GM21723 (cell line): ENCODE results near the gene CNGA2.
"Not testable (repeated sequence)": the region's sequence is repeated elsewhere in the genome, so short reads cannot be mapped to it uniquely, and the experiment has no call there.

Experiments
- ATAC-seq: cut with Tn5 transposase; IDR thresholded peaks from one replicate; pipeline ENCODE4 v1.9.1; 2021; ENCODE audit warnings: mild to moderate bottlenecking, moderate library complexity; ENCODE audit not compliant: unreplicated experiment

Gene CNGA2

DNA sequence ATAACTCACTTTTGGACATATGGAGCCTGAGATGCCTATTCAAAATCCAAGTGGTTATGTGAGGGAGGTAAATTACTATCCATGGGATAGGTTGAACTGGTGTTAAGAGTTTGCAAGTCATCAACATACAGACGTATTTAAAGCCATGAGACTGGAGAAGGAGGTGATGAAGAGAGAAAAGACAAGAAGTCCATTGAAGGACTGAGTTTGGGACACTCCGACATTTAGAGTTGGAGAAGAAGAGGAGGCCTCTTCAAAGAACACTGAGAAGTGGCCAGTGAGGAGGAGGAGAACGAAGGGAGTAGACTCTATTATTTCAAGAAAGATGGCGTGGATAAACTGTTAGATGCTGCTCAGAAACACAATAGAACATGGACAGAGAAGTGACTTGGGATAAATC is at the start of gene CNGA2:
Gene CNGA2 (plus strand): TSS at position 301 of the 400 bp plus-strand sequence. CDS start 3,738 bp downstream, outside the sequence.
- ATAC-seq = no peak

DNA sequence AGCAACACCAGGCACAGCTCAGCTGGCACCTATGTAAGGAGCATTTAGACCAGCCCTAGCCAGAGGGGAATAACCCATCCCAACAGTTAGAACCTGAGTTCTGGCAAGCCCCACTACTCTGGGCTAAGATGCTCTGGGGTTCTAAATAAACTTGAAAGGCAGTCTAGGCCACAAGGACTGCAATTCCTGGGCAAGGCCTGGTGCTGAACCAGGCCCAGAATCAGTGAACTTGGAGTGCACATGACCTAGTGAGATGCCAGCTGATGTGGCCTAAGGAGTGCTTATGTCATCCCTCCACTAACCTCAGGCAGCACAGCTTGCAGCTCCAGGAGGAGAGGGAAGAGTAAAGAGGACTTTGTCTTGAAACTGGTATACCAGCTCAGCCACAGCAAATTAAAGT is 46.9 kb upstream of the CNGA2 start:
- no peak for ATAC-seq

DNA sequence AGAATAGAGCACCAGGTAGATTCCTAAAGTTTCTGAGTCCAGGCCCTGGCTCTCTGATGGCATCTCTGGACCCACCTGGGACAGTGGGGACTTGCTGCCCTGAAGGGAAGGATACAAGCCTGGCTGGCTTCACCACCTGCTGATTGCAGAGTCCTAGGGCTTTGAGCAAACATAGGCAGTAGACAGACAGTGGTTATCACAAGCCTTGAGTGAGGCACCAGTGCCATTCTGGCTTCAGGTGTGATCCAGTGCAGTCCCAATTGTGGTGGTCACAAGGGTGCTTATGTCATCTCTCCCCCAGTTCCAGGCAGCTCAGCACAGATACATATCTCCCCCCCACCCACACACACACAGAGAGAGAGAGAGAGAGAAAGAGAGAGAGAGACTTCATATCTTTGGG is 45.9 kb upstream of the CNGA2 start:
- no peak for ATAC-seq

DNA sequence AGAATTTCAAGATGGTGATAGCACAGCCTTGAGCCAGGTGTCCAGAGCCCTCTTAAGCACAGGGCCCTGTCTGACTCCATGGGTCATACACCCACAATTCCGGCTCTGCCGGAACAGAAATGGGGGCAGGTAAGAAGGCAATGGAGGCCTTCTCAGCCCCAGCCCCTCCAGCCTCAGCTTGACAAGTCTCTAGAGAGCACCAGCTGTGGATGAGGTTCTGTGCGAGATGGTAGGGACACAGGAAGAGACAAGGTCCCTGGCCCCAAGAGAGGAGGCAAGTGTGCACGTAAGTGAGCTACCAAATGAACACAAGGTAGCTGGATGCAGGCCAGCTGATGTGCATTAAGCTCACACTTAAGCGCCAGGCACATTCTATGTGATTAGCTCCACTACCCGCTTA is 41.7 kb upstream of the CNGA2 start:
- no peak for ATAC-seq

DNA sequence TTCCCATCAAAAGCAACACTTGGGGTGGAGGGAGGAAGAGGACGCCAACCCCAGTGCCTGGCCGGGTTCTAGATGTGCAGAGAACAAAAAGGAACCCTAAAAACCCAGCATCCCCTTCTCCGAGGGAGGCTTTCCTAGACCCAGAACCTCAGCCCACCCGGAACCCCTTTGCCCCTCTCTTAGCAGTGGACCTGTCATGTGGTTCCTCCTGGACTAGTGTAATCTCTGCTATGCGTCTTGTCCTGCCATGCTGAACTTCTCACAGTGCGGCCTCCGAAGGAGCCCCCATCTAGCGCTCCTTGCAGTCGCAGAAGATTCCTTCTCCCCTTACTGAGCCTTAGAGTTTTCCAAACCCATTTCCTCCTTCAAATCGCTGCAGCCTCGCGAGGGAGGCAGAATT is 40.4 kb upstream of the CNGA2 start:
- ATAC-seq = no peak

DNA sequence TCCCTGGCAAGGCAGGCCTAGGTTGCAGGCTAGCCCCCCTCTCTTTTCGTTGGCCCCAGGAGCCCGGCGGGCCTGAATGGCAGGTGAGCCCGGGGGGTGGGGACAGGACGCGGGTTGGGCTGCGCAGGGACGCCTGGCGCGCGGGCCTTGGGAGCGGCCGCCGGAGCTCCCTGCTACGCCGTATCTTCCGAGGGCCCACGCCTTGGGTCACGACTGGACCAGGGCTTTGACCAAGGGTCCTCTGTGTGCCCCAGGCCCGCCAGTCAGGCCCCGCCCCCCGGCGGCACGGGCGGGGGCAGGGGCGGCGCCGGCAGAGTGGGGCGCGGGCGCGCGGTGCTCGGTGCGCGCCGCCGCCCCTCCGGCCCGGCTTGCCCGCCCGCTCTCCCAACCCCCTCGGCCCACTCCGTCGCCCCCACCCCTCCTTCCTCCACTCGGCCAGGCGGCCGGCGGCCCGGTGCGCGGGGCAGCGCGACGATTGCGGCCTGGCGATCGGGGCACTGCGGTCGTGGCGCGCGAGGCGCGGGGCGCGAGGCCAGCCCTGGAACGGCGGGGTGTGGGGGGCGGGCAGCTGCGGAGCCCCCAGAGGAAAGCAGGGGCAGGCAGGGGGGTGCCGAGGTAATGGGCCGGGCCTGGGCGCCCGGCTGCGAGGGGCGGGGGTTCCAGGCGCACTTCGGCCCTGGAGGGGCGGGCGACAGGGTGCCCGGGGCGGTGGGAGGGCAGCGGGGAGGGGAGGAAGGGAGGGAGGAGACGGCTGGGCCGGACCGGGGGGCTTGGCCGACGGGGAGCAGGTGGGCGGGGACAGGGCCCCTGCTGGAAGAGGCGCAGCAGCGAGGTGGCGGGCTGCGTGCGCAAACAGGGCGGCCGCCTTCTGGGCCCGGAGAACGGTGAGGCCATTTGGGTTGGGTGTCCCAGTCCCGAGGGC is 39.6 kb upstream of the CNGA2 start, which contains the start of gene PRRG3:
Gene PRRG3 (plus strand): TSS at position 798 of the 922 bp plus-strand sequence. CDS start 3,357 bp downstream, outside the sequence.
- no peak for ATAC-seq

DNA sequence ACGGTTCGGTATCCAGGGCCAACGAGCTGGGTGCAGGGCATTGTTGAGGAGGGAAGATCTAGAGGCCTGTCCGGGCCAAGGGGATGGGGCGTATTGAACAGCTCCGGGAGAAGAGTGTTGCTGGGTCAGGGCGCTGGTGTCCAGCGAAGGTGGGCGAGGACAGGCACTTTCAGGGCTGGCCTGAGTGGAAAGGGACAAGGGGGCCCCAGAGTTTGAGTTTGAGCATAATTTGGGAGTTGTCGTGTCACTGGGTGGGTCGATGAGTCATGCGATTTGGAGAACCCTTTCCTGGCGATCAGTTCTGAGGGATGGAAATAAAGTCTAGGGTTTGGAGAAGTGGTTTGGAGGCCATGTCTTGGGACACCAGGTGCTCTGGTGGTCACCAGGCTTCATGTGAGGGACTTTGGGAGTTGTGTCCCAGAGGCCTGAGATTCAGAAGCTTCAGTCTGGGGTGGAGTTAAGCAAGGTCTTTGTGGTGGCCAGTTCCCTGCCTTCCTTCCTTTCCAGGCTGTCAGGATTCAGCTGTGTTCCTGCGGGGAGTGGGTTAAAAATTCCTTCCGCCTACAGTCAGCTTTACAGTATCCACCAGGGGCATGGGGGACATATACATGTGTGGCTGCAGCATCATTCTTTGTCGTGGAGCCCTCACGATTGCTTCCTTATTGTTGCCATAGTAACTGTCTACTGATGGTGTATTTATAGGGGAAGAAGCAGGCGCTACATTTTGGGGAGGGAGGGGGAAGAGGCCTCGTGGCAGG is 38.8 kb upstream of the CNGA2 start:
- ATAC-seq = no peak

DNA sequence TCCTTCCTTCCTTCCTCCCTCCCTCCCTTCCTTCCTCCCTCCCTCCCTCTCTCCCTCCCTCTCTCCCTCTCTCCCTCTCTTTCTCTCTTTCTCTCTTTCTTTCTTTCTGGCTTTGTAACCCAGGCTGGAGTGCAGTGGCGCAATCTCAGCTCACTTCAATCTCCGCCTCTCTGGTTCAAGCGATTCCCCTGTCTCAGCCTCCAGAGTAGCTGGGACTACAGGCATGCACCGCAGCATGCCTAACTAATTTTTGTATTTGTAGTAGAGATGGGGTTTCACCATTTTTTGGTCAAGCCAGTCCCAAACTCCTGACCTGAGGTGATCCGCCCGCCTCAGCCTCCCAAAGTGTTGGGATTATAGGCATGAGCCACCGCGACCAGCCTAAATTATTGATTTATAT is 37.5 kb upstream of the CNGA2 start:
- not testable (repeated sequence) for ATAC-seq

DNA sequence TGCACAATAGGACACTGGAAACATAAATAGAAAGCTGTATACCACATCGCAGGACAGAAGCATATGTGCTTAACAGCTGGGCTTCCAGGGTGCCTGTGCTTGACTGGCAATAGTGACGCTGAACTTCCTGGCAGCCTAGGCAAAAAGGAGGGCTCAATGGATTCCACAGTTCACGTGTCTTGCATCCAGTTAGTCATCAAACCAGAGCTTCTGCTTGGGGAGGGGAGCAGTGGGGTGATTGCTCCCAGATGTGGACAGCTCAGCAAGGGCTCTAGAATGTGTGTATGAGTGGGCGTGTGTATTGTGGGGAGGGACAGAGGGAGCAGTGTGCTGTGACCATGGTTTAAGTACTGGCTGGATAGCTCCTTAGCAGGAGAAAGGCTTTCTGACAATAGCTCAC is 37.0 kb upstream of the CNGA2 start:
- no peak for ATAC-seq

DNA sequence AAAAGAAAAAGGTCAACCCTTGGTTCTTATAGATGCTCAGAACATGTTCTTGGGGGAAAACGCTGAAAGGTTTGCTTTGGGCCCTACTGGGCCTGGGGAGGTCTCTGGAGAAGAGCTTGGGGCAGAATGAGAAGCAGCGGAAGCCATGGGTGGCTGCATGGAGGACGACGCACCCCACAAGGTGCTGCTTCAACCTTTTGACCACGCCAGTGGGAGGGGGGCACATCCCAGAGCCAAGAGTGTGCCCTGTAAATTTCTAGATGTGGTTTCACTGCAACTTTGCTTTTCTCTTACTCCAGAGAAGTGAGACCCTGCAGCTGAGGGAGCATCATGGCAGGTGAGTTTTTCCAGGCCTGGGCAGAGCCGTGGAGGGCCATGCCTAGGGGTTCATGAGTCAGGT is 36.1 kb upstream of the CNGA2 start:
- no peak for ATAC-seq

DNA sequence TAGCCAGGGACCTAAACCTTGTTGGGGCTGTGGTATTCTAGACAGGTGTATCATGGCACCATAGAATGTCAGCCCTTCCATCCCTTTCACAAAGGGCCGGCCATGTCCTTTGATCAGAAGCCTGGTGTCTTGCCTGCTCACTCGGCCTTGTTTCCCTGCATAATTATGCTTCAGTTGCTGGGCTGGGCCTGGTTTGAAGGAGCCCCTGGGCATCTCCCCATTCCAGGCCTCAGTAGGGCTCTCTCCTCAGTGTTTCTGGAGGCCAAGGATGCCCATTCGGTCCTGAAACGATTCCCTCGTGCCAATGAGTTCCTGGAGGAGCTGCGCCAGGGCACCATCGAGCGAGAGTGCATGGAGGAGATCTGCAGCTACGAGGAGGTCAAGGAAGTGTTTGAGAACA is 34.8 kb upstream of the CNGA2 start:
- no peak for ATAC-seq

DNA sequence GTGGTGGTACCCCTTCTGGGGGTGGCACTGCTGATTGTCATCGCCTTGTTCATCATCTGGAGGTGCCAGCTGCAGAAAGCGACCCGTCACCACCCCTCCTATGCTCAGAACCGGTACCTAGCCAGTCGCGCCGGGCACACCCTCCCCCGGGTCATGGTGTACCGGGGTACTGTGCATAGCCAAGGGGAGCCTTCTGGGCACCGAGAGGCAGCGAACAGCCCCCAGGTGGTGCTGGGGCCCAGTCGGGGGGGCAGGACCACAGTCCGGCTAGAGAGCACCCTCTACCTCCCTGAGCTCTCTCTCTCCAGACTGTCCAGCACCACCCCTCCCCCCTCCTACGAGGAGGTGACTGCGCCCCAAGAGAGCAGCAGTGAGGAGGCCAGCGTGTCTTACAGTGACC is 34.0 kb upstream of the CNGA2 start:
- ATAC-seq = no peak

DNA sequence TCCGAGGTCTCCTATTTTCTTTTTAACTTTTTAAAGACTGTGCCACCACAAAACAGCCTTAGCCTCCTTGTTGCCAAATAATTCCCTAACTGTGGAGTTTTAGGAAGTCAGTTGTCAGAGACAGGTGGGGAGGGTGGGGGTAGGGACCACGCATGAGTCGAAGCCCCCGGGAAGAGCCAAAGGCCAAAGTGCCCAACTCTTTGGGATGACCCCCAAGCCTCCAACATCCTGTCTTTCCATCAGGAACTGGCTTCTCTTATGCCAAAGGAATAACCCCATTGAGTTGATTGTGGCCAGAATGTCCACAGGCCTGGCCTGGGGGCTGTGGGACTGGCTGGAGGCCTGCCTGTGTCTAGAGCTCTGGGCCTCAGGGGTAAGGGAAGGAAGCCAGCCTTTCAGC is 33.5 kb upstream of the CNGA2 start:
- no peak for ATAC-seq

DNA sequence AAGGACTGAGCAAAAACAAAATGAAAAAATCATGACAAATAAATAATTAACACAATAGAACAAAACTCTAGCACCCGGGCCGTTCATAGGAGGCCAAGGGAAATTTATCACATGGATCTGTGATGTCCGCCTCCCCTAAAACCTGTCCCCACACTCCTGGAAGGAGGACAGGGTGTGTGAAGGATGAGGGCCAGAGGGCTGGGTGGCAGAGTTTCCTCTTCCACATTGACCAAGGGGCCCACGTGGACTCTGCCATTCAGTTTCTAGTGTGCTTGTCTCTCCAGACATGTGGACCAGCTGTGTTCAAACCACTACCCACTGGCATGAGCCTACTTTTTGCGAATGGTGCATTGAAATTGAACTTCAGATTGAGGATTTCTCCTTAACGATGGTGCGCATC is 33.0 kb upstream of the CNGA2 start:
- ATAC-seq = no peak

DNA sequence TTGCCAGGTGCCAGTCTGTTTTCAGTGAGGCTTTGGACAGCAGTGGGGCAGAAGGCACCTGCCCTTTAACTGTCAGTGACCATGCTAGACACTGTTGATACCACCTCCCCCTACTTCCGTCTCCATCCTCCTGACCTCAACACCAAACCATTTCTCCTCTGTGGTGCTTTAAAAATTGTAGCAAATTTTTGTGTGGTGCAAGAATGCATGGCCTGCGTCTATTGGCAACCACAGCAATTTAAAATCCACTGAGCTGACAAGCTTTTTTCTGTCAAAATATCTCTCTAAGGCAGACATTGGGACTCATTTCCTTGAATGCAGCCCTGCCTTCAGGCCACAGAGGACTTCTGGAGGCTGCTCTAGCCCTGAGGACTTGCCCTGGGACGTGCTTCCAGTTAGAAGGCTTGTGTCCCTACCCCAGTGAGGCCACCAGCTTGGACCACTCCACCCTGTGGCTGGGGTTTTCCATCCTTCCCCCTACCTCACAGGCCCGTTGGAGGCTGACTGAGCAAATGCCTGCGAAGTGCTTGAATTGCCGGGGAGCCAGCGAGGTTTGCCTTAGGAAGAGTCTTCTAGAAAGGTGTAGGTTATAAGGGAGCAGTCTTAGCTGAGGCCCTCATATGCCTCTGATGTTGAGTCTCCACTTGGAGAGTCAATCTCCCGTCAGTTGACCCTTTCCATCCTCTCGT is 32.4 kb upstream of the CNGA2 start:
- ATAC-seq = no peak

DNA sequence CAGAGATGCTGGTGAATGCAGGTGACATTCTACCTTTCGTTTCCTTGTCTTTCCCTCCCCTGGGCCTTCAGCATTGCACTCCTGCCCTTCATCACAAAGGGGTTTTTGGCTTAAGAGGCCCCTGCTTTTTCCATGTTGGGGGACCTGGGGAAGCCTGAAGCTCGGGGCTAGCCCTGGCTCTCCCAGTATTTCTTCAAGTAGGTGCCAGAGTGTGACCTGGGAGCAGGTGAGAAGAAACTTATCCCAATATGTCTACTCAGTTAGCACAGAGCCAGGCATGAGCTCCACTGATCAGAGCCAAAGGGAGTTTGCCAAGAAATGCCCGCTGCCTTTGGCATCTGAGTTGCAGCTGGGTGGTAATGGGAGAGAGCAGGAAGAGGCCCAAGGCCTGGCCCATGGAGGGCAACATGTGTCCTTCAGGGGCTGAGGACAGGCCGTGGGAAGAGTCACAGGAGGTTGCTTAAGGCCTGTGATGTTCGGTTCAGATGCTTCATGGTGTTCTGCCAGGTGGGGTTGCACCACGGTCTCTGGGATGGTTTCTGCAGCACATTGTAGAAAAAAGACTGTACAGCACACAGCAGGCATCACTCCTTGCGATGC is 31.7 kb upstream of the CNGA2 start:
- ATAC-seq = no peak

DNA sequence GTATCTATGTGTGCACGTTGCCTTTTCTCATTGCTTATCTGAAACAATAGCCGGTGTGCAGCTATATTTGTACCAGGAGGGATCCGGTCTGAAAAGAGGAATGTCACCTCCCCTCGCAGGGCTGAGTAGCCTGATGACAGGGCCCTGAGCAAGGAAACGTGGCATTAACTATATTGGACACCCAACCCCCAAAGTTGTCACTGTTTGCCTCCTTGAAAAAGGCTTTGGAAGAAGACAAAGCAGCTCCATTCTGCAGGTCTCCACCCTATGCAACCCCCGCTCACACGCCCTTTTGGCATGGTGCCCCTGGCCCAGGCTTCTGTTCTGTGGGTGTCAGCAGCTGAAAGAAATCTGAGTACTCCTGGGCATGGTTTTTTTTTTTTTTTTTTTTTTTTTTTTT is 31.1 kb upstream of the CNGA2 start:
- ATAC-seq = no peak

DNA sequence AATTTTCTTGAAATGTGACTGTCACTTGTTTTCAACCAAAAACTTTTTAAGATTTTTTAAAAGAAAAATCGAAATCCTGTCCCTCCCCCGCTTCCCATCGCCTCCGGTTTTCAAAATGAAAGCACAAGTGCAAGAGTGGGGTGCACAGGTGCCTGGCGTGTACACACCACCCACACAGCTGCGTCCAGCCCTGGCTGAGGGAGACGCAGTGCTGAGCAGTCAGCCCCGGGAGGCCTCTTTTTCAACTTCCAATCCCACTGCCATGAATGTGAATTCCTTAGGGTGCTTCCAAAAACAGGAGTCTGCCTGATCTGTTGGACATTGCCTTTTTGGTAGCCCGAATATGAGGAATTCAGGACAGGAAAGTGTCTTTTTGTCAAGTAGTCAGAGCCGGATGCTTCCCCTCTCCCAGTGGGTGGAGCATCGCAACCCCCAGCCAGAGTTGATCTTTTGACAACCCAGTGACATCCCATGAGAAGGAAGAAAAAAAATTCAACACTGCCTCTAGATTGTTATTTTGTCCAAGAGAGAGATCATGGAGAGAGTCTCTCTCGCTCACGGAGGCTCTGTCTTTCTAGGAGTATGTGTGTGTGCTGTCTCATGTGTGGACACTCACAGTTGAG is 30.4 kb upstream of the CNGA2 start:
- no peak for ATAC-seq

DNA sequence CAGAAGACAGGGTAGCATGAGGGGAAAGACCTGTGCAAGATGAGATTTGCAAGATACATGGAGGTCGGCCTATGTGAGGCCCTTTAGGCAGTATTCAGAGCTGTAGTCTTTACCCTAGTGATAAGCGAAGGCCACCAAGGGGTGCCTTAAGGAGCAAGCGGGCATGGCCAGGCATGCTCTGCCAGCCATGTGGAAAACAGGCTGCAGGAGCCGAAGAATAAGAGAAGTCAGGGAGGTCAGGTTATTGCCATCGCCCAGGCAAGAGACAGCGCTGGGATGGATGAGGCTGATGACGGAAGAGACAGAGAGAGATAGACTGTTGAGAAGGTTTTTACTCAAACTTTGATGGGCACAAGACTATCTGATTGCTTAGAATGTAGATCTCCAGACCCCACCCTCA is 25.7 kb upstream of the CNGA2 start:
- no peak for ATAC-seq

DNA sequence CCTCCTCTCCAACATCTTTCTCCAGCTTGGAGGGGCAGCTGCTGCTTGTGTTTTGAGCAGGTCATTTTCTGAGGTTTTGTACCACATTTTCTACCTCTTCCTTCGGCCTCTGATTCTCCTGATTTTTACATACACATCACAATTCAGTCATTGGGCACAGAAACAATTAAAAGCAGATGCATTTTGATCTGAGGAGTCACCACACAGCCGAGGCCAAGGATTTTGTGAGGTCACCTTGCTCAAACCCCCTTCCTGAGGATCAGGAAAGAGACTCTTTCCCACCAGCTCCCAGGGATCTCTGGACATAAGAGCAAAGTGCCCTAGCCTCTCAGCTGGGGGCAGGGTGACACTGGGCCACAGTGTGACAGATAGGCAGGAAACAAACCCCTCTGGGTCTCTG is 24.1 kb upstream of the CNGA2 start:
- no peak for ATAC-seq

DNA sequence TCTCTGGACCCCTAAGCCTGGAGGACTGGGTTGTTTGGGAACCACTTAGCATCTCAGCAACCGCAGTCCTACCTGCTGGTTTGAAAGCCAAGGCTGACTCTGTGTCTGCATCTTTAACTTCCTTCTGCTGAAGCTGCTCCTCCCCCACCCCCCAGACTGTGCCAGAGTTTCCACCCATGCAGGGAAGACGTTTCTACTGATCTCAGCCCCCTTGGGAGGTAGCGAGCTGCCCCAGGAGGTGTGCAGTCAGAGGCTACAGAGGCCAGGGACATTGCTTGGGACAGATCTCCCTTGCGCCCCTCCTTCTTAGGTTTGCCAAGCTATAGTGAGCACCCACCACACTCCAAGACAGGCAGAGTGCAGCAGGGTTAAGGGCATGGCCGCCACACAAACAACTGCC is 23.4 kb upstream of the CNGA2 start:
- no peak for ATAC-seq
